HG02981 (cell line): ENCODE data around the gene HEPACAM.

Experiments
- ATAC-seq: cut with Tn5 transposase; IDR thresholded peaks from one replicate; pipeline ENCODE4 v1.9.1; 2021; ENCODE audit warnings: mild to moderate bottlenecking, moderate library complexity; ENCODE audit not compliant: unreplicated experiment

Gene HEPACAM

DNA sequence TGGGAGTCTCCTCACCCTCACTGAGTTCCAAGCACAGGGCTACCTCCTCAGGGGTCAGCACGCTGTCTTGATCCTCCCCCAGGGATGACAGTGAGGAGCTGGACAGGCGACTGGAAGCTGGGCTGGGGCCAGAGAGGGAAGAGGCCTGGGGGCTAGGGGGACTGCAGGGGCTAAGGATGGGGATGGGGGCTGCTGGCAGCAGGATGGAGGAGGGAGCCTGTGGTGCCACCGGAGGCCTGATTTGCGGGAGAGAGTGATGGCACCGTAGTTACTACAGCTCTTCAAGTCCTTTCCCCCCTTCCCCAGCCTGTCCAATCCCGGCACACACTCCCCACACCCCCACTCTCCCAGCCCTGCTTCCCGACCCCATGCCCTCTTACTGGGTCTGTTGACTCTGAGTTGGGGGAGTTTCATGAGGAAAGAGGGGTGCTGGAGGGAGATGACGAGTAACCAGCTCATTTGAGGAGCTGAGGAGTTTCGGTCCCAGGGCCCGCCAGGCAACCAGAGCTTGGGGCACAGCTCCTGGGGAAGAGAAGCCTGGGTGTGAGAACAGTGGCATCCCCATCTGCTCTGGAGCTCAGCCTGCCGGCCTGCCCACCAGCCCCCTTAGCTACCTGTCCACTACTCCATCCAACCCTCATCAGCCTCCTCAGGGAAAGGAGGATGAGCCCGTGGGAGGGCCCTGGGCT is 48.7 kb downstream of the HEPACAM start:
- no peak for ATAC-seq

DNA sequence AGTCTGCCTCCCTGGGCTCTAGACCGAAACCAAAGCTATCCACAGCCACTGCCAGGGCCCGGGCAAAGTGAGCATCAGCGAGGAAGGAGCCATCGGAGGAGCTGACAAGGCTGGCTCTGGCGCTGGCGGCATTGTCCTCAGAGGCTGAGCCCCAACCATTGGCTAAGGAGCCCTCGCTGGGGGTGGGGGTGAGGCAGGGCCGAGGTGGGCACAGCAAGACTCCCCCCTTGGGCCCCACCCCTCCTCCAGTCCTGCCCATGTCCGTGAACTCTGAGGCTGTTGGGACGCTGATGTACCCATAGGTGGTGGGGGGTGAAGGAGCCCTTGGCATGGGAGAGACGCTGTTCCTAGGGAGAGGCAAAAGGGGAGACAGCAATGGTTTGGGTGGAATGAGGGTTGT is 49.4 kb downstream of the HEPACAM start:
- ATAC-seq, result no peak

DNA sequence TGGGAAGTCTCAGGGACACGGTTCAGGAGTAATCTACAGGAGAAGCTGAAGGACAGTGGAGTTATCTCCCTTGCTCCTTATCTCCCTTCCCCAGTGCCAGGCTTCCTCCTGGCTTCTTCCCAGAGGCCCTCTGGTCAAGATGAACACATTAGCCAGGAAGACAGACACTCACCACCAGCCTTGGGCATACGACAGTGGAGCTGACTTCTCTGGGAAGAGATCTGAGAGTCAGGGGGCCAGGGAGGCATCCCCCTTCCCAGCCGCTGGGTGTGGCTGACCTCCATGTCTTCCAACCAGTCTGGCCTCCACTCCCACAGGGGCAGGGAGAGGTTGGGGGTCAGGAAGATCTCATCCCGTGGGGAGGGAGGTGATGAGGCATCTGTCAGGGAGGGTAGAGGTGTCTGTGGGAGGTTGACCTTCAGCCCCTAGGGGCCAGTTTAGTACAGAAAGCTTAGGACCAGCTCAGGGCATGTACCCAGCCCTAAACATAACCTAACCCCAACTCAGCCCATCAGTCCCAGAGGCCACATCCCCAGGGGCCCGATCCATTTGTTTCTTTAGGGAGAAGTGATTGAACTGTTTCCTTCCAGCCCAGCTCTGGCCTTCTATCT is 50.9 kb downstream of the HEPACAM start:
- no peak for ATAC-seq

DNA sequence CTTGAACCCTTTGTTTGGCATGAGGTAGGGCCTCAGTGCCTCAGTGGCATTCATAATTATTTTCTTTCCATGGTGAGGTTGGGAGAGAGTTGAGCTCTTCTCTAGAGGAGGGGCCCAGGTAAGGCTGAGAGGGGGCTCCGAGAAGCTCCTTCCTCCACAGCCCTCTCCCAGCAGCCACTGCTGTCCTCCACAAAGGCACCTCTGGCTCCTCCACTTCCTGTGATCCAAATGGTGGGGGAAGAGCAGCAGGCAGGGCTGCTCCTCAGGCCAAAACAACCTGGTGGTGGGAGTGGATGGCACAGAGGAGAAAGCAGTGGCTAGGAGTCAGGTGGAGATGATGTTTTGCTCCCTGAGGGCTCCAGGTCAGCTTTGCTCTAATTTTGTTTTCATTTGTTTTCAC is 51.5 kb downstream of the HEPACAM start:
- no peak for ATAC-seq

DNA sequence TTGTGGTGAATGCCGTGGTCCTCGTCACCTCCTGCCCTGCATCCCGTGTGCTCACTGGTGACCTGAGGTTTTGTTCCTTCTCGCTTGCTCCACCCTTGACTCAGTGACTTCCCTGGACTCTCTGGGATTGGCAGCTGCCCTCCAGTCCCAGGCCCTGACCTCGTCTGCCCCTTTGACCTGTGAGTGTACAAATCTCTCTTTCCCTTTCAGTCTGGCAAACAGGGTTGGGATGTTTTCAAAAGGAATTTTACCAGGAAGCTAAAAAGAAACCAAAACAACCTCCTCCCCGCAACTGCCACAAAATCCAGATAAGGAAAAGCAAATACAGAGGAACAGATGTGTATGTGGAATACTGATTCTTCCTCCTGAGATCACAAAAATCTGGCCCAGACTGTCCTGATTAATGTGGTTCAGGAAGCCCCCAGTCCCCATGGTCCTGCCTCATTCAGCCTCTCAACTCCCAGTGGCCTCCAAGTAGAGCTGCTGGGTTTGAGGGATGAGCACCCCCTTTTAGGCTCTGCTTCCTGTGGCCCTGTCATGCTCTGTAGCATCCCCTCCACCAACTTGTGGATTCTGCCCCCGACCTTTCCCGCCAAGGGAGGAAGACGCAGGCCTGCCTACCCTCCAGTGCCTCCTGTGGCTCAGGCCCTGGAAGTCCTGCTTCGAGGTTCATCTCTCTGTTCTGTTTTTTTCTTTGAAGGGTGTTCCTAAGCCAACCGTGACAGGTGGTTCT is 53.3 kb downstream of the HEPACAM start:
- no peak for ATAC-seq

DNA sequence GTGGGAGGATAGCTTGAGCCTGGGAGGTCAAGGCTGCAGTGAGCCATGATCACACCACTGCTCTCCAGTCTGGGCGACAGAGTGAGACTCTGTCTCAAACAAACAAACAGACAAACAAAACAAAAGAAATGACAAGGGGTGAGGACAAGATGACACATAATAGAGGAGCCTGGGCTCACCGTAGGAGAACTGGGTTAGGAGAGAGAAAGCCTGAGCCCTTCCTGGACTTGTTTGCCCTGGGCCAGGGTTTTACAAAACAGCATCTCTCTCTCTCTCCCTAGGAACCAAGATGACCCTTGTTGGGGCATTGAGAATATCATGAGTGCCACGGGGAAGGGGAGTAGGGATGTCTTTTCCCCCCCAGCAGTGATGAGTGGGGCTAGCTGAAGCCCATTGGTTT is 54.9 kb downstream of the HEPACAM start:
- ATAC-seq, result no peak

DNA sequence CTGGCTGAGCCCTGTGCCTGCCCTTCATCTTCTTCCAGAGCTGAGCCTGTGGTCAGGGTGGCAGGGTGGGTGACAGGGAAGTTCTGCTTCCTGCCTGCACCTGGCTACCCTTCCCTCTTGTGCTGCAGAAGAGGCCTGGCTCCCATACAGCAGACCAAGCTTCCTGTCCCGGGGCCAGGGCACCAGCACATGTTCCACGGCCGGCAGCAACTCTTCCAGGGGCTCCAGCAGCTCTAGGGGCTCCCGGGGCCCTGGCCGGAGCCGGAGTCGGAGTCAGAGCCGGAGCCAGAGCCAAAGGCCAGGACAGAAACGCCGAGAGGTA is 55.6 kb downstream of the HEPACAM start:
- no peak for ATAC-seq

DNA sequence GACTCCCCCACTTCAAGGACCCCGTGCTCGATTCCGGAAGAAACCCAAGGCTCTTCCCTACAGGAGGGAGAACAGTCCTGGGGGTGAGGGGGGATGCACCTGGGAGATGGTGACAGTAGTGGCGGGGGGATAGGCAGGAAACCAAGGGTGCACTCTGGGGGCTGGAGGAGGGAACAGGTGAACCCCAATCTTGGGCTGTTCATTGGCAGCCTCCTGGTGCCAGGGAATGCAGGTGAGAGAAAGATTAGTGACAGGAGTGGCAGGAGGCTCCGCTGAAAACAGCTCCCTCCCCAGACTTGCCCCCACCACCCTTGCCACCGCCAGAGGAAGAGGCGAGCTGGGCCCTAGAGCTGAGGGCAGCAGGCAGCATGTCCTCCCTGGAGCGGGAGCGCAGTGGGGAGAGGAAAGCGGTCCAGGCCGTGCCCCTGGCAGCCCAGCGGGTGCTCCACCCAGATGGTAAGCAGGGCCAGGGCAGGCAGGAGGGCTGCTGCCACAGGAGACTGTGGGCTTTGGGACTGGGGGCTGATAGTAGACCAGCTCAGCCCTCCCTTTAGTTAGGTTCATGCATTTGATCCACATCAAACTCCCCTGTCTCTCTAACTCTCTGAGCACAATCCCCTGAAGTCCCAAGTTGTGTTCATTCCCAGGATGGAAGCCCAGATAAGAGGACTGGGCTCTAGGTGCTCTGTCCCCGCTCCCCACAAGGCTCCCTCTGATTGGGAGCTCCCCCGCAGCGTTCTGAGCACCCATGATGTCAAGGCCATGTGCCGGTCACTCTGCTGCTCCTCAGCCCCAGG is 56.2 kb downstream of the HEPACAM start:
- ATAC-seq, result no peak

DNA sequence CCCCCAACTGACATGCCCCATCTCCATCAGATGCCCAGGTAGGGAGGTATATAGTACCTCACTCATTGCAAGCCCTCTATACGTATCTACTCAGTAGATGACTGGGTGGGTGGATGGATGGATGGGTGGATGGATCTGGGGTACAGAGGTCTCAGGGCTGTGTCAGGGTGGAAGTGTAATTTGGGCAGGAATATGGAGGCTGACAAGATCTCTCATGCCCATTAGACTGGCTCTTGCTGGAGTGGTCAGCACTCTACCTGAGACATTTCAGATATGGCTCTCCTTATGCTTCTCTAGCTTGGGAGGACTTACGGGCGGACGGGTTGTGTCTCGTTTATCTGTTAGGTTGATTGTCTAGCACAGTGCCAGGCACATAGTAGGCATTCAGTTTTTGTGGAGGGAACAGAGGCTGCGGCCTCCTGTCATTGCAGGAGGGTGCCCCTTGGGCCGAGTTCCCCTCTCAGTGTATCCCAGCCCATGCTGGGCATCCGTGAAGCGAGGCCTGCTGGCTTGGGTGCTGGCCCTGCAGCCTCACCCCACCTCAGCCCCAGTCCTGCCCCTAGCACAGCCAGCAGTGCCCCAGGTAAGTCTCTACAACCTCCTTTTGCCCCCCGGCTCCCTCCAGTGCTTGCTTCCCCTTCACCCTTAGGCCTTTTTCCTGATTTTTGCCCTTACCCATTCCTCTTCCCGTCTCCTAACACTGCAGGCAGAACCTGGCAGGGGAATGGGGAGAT is 56.9 kb downstream of the HEPACAM start:
- no peak for ATAC-seq

DNA sequence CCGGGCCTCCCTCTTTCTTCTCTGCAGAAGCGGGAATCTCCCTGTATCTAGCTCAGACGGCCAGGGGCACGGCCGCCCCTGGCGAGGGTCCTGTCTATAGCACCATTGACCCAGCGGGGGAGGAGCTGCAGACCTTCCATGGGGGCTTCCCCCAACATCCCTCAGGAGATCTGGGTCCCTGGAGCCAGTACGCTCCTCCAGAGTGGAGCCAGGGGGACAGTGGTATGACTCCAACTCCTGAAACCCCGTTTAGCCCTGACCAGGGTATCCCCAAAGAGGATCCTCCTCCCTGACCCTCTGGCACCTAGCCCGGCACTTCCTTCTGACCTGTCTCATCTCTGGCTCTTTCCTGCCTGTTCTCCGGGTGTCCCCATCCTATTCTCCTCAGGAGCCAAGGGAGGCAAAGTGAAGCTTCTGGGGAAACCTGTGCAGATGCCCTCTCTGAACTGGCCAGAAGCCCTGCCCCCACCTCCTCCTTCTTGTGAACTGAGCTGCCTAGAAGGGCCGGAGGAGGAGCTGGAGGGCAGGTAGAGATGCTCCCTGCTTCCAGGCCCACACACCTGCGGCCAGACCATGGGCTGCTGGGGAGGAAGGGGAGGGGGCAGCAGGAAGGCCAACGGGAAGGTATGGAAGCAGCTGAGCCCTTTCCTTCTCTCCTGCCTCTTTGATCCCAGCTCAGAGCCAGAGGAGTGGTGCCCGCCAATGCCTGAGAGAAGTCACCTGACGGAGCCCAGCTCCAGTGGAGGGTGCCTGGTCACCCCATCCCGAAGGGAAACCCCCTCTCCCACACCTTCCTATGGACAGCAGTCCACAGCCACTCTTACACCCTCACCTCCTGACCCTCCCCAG is 57.7 kb downstream of the HEPACAM start:
- ATAC-seq, result no peak

DNA sequence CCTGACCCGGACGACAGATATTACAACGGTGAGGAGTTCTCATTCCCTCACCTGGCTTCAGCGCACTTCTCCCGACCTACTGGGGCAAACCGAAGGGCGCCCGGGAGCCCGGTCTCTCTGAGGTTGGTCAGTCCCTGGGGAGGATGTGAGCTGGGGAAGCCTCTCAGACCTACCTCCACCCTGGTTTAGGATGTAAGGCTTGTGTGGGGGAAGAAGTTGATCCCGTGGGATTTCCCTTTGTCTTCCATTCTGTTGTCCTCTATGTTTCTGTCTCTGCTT is 58.3 kb downstream of the HEPACAM start:
- no peak for ATAC-seq

DNA sequence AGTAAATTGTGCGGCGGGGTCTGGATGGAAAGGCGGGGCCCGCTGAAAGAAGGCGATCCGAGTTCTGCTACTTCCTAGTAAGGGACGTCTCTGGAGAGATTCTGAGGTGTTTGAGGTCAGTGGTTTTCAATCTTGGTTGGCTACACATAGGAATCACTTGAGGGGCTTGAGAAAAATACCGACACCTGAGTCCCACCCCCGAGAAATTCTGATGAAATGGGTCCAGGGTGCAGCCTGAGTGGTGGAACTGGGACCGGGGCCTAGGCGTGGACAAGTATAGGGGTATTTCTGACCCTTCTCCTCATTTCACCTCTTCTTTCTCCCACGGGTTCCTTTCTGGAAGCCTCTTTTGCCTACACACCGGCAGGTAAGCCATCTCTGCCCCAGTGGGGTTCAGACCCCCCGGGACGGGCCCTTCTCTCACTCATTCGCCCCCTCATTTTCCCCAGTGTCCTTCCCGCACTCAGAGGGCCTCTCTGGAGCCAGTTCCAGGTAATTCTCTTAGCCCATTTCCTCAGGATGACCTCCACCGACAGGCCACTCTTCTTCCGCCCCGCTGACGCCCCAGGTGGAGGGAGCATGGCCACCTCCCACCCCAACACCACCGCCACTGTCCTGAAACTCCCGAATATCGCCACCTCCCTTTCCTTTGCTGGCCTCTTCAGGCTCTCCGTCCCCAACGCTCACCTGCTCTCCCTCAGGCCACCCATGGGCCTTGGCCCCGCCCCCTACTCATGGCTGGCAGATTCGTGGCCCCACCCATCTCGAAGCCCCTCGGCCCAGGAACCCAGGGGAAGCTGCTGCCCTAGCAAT is 58.8 kb downstream of the HEPACAM start:
- ATAC-seq, result no peak

DNA sequence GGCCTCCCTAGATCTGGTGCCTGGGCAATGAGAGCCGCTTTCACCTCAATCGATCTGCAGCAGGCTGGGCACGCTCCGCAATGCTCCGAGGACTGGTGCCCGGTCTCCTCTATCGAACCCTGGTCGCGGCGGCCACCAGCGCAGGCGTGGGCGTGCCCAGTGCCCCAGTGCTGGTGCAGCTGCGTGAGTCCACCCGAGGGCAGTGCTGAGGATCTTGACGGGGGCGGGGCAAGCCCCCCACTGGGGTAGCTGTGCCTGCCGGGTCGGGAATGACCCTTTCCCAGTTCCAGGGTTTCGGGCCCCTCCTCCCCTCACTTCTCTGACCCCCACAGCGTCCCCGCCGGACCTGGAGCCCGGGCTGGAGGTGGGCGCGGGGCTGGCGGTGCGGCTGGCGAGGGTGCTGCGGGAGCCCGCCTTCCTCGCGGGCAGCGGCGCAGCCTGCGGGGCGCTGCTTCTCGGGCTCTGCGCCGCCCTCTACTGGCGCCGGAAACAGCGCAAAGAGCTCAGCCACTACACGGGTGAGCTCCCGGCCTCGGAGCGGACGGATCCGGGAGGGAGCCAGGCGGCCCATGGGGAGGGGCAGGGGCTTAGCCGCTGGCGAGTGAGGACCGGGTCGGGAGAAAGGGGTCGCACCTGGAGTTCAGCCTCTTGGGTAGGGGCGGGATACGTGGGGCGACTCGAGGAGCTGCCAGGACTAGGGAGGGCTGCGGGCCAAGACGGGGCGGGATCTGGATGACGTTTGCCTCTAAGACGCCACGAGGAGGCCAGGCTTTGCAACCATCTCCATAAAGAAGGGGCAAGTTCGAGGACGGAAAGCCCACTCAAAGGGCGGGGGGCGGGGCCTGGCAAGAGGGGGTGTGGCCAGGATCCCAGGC is 59.7 kb downstream of the HEPACAM start:
- ATAC-seq, result peak; percentile 87

DNA sequence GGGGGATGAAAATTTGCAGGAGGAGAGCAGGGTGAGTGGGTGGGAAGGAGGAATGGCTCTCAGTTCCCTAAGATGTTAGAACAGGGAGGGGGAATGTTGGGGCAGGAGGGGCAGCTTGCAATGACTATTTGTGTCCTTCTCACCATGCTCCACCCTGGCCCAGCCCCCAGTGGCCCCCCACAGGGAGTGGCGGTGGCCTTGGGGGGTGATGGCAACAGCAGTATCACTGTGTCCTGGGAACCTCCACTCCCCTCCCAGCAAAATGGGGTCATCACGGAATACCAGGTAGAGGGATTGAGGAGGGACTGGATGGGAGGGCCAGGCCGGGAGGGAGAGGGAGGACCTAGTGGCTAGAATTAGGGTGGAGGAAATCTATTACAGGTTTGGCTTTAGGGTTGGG is 60.4 kb downstream of the HEPACAM start:
- ATAC-seq, result no peak

DNA sequence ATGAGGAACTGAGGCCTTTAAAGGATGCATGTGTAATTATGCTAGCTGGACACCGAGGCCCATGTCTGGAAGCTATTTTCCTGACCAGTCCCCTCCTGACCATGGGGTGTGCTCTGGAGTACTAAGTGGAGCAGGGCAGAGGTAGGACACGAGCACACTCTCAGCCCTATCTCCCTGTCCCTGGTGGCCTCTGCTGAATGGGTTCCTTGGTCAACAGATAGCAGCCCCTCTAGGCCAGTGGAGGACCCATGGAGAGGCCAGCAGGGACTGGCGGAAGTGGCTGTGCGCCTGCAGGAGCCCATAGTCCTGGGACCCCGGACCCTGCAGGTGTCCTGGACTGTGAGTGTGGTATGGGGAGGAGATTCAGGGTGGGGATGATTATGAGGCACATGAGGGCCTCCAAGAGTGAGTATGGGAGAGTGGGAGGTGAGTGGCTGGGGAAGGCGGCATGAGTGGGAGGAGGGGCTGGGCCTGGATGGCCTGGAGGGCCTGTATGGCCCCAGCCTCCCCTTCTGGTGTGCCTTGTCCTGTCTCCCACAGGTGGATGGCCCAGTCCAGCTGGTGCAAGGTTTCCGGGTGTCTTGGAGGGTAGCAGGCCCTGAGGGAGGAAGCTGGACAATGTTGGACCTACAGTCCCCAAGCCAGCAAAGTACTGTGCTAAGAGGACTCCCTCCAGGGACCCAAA is 61.1 kb downstream of the HEPACAM start:
- no peak for ATAC-seq

DNA sequence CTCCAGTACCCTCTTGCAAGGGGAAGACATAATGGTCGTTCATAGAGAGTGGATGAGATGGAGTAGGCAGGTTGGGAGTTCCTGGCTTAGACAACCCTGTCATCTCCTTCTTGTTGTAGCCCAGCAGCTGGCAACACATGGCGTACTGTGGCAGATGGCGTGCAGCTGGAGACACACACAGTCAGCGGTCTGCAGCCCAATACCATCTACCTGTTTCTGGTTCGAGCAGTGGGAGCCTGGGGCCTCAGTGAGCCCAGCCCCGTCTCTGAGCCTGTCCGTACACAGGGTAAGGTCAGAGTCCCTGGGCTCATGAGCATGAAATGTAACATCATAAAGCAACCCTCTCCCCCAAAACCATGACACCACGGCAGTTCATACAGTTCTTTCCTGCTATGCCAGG is 61.9 kb downstream of the HEPACAM start:
- ATAC-seq, result no peak

DNA sequence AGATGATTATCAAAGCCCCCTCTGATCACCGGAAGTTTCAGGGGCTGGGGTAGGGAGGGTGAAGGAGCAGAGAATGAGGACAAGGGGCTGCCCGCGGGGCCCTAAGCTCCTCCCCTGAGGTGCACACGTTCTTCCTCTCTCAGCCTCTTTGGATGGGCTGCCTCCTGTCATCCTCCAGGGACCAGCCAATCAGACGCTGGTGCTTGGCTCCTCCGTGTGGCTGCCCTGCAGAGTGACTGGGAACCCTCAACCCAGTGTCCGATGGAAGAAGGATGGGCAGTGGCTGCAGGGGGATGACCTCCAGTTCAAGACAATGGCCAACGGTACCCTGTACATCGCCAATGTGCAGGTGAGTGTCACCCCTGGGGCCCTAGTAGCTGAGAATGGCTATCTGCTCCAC is 63.1 kb downstream of the HEPACAM start:
- no peak for ATAC-seq

DNA sequence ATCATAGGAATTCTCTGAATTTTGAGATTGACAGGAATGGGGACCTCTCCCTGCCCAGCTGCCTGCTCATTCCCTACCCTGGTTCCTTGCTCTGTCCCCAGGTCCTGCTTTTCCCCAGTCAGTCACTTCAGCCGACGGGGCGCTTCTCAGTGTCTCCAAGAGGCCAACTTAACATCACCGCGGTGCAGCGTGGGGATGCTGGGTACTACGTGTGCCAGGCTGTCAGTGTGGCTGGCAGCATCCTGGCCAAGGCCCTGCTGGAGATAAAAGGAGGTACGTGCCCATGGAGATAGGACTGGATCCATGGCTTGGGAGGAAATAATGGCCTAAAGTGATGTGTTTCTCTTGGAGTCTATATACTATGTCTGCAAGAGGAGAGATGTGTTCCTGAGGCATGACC is 63.6 kb downstream of the HEPACAM start:
- no peak for ATAC-seq
